Mesenchymal stem cell (in vitro differentiated cells and primary cell): Measurements from ENCODE around the gene HACD3.
"Not testable (repeated sequence)": the region's sequence is repeated elsewhere in the genome, so short reads cannot be mapped to it uniquely, and the experiment has no call there.

Experiments
- DNase-seq: peaks from one replicate; pipeline ENCODE4 v3.0.0-alpha.2; 2013
- H2AFZ ChIP-seq: one replicate; pipeline ENCODE4 v1.6.1; 2013; ENCODE audit warnings: low read depth, mild to moderate bottlenecking, control low read depth, inconsistent platforms, low read length, moderate library complexity
- H2AK5ac ChIP-seq: 2 replicates; pipeline ENCODE4 v1.6.1; 2013; ENCODE audit warnings: low read length, moderate library complexity, mild to moderate bottlenecking, inconsistent platforms; ENCODE audit not compliant: severe bottlenecking
- H2BK120ac ChIP-seq: one replicate; pipeline ENCODE4 v1.6.1; 2013; ENCODE audit warnings: low read depth, mild to moderate bottlenecking, inconsistent platforms, low read length, moderate library complexity
- H2BK12ac ChIP-seq, 2 experiments: one replicate each; pipeline ENCODE4 v1.6.1; 2013; ENCODE audit warnings: inconsistent platforms in 2 of 2, low read length in 2 of 2, mild to moderate bottlenecking in 2 of 2, moderate library complexity in 2 of 2, control low read depth in 1 of 2
- H2BK15ac ChIP-seq: one replicate; pipeline ENCODE4 v1.6.1; 2013; ENCODE audit warnings: mild to moderate bottlenecking, low read depth, inconsistent platforms; ENCODE audit not compliant: poor library complexity, severe bottlenecking
- H2BK5ac ChIP-seq: 2 replicates; pipeline ENCODE4 v1.6.1; 2013; ENCODE audit warnings: low read depth, mild to moderate bottlenecking, low read length, control low read depth, inconsistent platforms; ENCODE audit not compliant: poor library complexity, severe bottlenecking
- H3K14ac ChIP-seq, 2 experiments: one replicate each; pipeline ENCODE4 v1.6.1; 2013; ENCODE audit warnings: inconsistent platforms in 2 of 2, low read length in 2 of 2, control low read depth in 1 of 2, mild to moderate bottlenecking in 1 of 2, moderate library complexity in 1 of 2
- H3K18ac ChIP-seq, 2 experiments: one replicate each; pipeline ENCODE4 v1.6.1; 2013; ENCODE audit warnings: inconsistent platforms in 2 of 2, low read length in 2 of 2, control low read depth in 1 of 2, low read depth in 1 of 2, mild to moderate bottlenecking in 1 of 2
- H3K23ac ChIP-seq, 2 experiments: one replicate each; pipeline ENCODE4 v1.6.1; 2013; ENCODE audit warnings: inconsistent platforms in 2 of 2, low read length in 2 of 2, mild to moderate bottlenecking in 2 of 2, moderate library complexity in 2 of 2, control low read depth in 1 of 2
- H3K27ac ChIP-seq: 2 replicates; pipeline ENCODE4 v1.5.1; 2013; ENCODE audit warnings: mild to moderate bottlenecking, moderate library complexity, low read length, control low read depth, inconsistent platforms; ENCODE audit not compliant: poor library complexity, severe bottlenecking
- H3K27me3 ChIP-seq, 2 experiments: 2 replicates each; pipeline versions ENCODE4 v1.6.1 to v1.7.0; 2013; ENCODE audit warnings: low read length in 2 of 2, mild to moderate bottlenecking in 2 of 2, moderate library complexity in 2 of 2, control low read depth in 1 of 2, inconsistent platforms in 1 of 2; ENCODE audit not compliant: control insufficient read depth in 1 of 2, insufficient read depth in 1 of 2
- H3K36me3 ChIP-seq, 2 experiments: 2 replicates each; pipeline versions ENCODE4 v1.6.1 to v1.7.0; 2013; ENCODE audit warnings: low read length in 2 of 2, control low read depth in 1 of 2, inconsistent platforms in 1 of 2, low read depth in 1 of 2, mild to moderate bottlenecking in 1 of 2; ENCODE audit not compliant: insufficient read depth in 2 of 2, control insufficient read depth in 1 of 2
- H3K4ac ChIP-seq, 2 experiments: one replicate each; pipeline ENCODE4 v1.6.1; 2013; ENCODE audit warnings: inconsistent platforms in 2 of 2, low read length in 2 of 2, mild to moderate bottlenecking in 2 of 2, moderate library complexity in 2 of 2, control low read depth in 1 of 2, low read depth in 1 of 2
- H3K4me1 ChIP-seq: 2 replicates; pipeline ENCODE4 v1.6.1; 2013; ENCODE audit warnings: low read depth, low read length, control low read depth; ENCODE audit not compliant: control insufficient read depth, insufficient read depth
- H3K4me2 ChIP-seq: 2 replicates; pipeline ENCODE4 v1.6.1; 2013; ENCODE audit warnings: low read length, mild to moderate bottlenecking, inconsistent platforms; ENCODE audit not compliant: poor library complexity, severe bottlenecking
- H3K4me3 ChIP-seq, 2 experiments: 2 replicates each; pipeline versions ENCODE4 v1.5.1 to v1.7.0; 2013; ENCODE audit warnings: low read length in 2 of 2, mild to moderate bottlenecking in 2 of 2, control low read depth in 1 of 2, low read depth in 1 of 2; ENCODE audit not compliant: insufficient read depth in 1 of 2
- H3K79me1 ChIP-seq: replicated peaks from 2 replicates; pipeline ENCODE4 v1.6.1; 2013; ENCODE audit warnings: mild to moderate bottlenecking, control low read depth, low read length, inconsistent platforms; ENCODE audit not compliant: poor library complexity, severe bottlenecking
- H3K9ac ChIP-seq: 2 replicates; pipeline ENCODE4 v1.7.0; 2013; ENCODE audit warnings: mild to moderate bottlenecking, low read length, moderate library complexity
- H3K9me3 ChIP-seq: 2 replicates; pipeline ENCODE4 v1.7.0; 2013; ENCODE audit warnings: mild to moderate bottlenecking, low read length; ENCODE audit not compliant: control insufficient read depth
- H4K8ac ChIP-seq: one replicate; pipeline ENCODE4 v1.6.1; 2013; ENCODE audit warnings: inconsistent platforms, mild to moderate bottlenecking, low read length, moderate library complexity
- H4K91ac ChIP-seq: one replicate; pipeline ENCODE4 v1.6.1; 2013; ENCODE audit warnings: mild to moderate bottlenecking, low read length, inconsistent platforms
- WGBS: methylation state at CpG from one replicate; pipeline ENCODE4 v1.1.7; 2013; ENCODE audit warnings: mixed read lengths; 5-methylcytosine and 5-hydroxymethylcytosine counted together

HACD3 gene

GRCh38 chr15:65612949-65613744 is 82.9 kb downstream of the HACD3 start:
- H3K79me1 ChIP-seq: peaks cover 12% of the 10 kb centered on the region
- no peak overlapping the region for H3K27ac ChIP-seq
- H2BK120ac ChIP-seq: no peak overlapping the region
- no peak overlapping the region for H2BK15ac ChIP-seq
- H4K91ac ChIP-seq: no peak overlapping the region
- no peak overlapping the region for H3K4ac ChIP-seq
- H3K14ac ChIP-seq: no peak overlapping the region
- peak overlapping the region; percentile 95 for H3K9ac ChIP-seq
- no peak overlapping the region for H2AFZ ChIP-seq
- H2AK5ac ChIP-seq: no peak overlapping the region
- H3K23ac ChIP-seq: no peak overlapping the region
- WGBS: 89% methylated on average over 4 of the region's 6 CpGs
- no peak overlapping the region for H2BK12ac ChIP-seq
- H4K8ac ChIP-seq: no peak overlapping the region
- no peak for DNase-seq
- H3K27me3 ChIP-seq: no peaks in the 10 kb centered on the region
- H3K9me3 ChIP-seq: no peaks in the 10 kb centered on the region
- H3K4me2 ChIP-seq: no peak overlapping the region
- peaks cover 0 to 4% of the 10 kb centered on the region in 2 experiments for H3K36me3 ChIP-seq
- H3K18ac ChIP-seq: no peak overlapping the region
- H2BK5ac ChIP-seq: no peak overlapping the region
- peaks cover 18% of the 10 kb centered on the region for H3K4me1 ChIP-seq
- peak overlapping the region in 1 of 2 experiments; percentile 82 for H3K4me3 ChIP-seq

GRCh38 chr15:65615887-65616286 is 85.6 kb downstream of the HACD3 start:
- not testable (repeated sequence) for H3K23ac ChIP-seq, H3K14ac ChIP-seq, H3K4ac ChIP-seq, H2BK120ac ChIP-seq, DNase-seq, H3K27me3 ChIP-seq, H3K9ac ChIP-seq, H3K4me3 ChIP-seq, H3K9me3 ChIP-seq, H3K18ac ChIP-seq, H2AFZ ChIP-seq, H3K36me3 ChIP-seq, H3K79me1 ChIP-seq, H3K4me2 ChIP-seq, H2BK15ac ChIP-seq, H4K91ac ChIP-seq, H3K4me1 ChIP-seq, H3K27ac ChIP-seq, H2BK12ac ChIP-seq, H2AK5ac ChIP-seq, H4K8ac ChIP-seq, H2BK5ac ChIP-seq
- WGBS: no CpG with 5 or more reads among the region's 1 CpG

- H3K4ac ChIP-seq: no peak overlapping the region
- no peak overlapping the region for H3K23ac ChIP-seq
- H3K9ac ChIP-seq: no peak overlapping the region
- H2BK120ac ChIP-seq: no peak overlapping the region
- H3K27me3 ChIP-seq: no peaks in the 10 kb centered on the region
- H2AK5ac ChIP-seq: no peak overlapping the region
- H3K18ac ChIP-seq: no peak overlapping the region
- no peak overlapping the region for H3K4me2 ChIP-seq
- H4K8ac ChIP-seq: no peak overlapping the region
- H3K14ac ChIP-seq: no peak overlapping the region
- no peaks in the 10 kb centered on the region for H3K4me1 ChIP-seq
- H4K91ac ChIP-seq: no peak overlapping the region
- no peak overlapping the region for H2BK12ac ChIP-seq
- no peak overlapping the region for H3K27ac ChIP-seq
- peaks cover 0 to 4% of the 10 kb centered on the region in 2 experiments for H3K36me3 ChIP-seq
- no peaks in the 10 kb centered on the region for H3K9me3 ChIP-seq
- H3K4me3 ChIP-seq: no peak overlapping the region
- H2AFZ ChIP-seq: no peak overlapping the region
- 64% methylated on average over 5 of the region's 5 CpGs for WGBS
- DNase-seq: no peak
- H2BK5ac ChIP-seq: no peak overlapping the region
- peaks cover 1% of the 10 kb centered on the region for H3K79me1 ChIP-seq
- H2BK15ac ChIP-seq: no peak overlapping the region
These were observed 88.4 kb downstream of the HACD3 start for GRCh38 chr15:65618560-65619109.

GRCh38 chr15:65619626-65620290 is 89.5 kb downstream of the HACD3 start:
- Histone ChIP-seq H3K9me3 (no peaks in the 10 kb centered on the region), H4K8ac (no peak overlapping the region), H3K4me2 (no peak overlapping the region), H3K4ac (no peak overlapping the region), H3K4me3 (no peak overlapping the region), H2BK5ac (no peak overlapping the region), H2BK15ac (no peak overlapping the region), H3K27ac (no peak overlapping the region), H2BK120ac (no peak overlapping the region), H3K9ac (no peak overlapping the region), H2AK5ac (no peak overlapping the region), H2AFZ (no peak overlapping the region), H3K23ac (no peak overlapping the region), H2BK12ac (no peak overlapping the region), H3K79me1 (peaks cover 1% of the 10 kb centered on the region), H3K18ac (no peak overlapping the region), H3K4me1 (no peaks in the 10 kb centered on the region), H3K27me3 (no peaks in the 10 kb centered on the region), H4K91ac (peak overlapping the region; percentile 2), H3K14ac (no peak overlapping the region), H3K36me3 (peaks cover 5 to 15% of the 10 kb centered on the region in 2 experiments)
- WGBS: 100% methylated on average over 4 of the region's 5 CpGs
- DNase-seq: no peak
